IMR-90 (cell line): Measurements from ENCODE around the gene MYCBP2. TPM values are rescaled to one million over a fixed set of nuclear protein-coding genes. Genes with fewer than 3 reads are reported as not detected.

Experiments used
- ATAC-seq: fragments of 200-7000 bp; cut with Tn5 transposase; 2 replicates; pipeline ENCODE4 v1.9.1; 2020; ENCODE audit warnings: low read depth, mild to moderate bottlenecking, moderate library complexity
- BruUV-seq: library from RNA; stranded (reverse); fragments of 400-500 nt; replicated peaks from 2 replicates; lab custom pipeline; 2021; lab: Mats Ljungman, UMichigan
- CTCF ChIA-PET: fragments of 300-600 bp; formaldehyde crosslinking; extraction: SDS; loops from one replicate; lab custom pipeline; 2021; ENCODE audit warnings: antibody characterized with exemption; lab: Yijun Ruan, JAX
- POLR2A ChIA-PET: fragments of 300-600 bp; sonication (Branson Sonifier 250); formaldehyde crosslinking; loops from one replicate; lab custom pipeline; 2022; ENCODE audit warnings: antibody characterized with exemption; ENCODE audit not compliant: unreplicated experiment; lab: Charles Lee
- DNase-seq: peaks from one replicate; pipeline ENCODE4 v3.0.0; 2013
- H2AFZ ChIP-seq: replicated peaks from 2 replicates; pipeline ENCODE3; 2013; ENCODE audit warnings: low read length, mild to moderate bottlenecking; ENCODE audit not compliant: poor library complexity
- H2AK5ac ChIP-seq: 2 replicates; pipeline ENCODE4 v1.6.1; 2013; ENCODE audit warnings: low read depth, low read length, inconsistent platforms
- H2AK9ac ChIP-seq: replicated peaks from 2 replicates; pipeline ENCODE3; 2013; ENCODE audit warnings: mild to moderate bottlenecking, low read depth, low read length, moderate library complexity; ENCODE audit not compliant: poor library complexity
- H2BK120ac ChIP-seq: 2 replicates; pipeline ENCODE4 v1.6.1; 2013; ENCODE audit warnings: low read depth, low read length, inconsistent platforms
- H2BK15ac ChIP-seq: 3 replicates; pipeline ENCODE4 v1.6.1; 2013; ENCODE audit warnings: low read depth, low read length, inconsistent platforms
- H2BK20ac ChIP-seq: 2 replicates; pipeline ENCODE4 v1.6.1; 2013; ENCODE audit warnings: low read depth, mild to moderate bottlenecking, inconsistent platforms, low read length, moderate library complexity
- H2BK5ac ChIP-seq: 2 replicates; pipeline ENCODE4 v1.6.1; 2013; ENCODE audit warnings: mild to moderate bottlenecking, low read depth, low read length, inconsistent platforms; ENCODE audit not compliant: poor library complexity, severe bottlenecking
- H3K14ac ChIP-seq: replicated peaks from 2 replicates; pipeline ENCODE4 v1.6.1; 2013; ENCODE audit warnings: low read depth, low read length, inconsistent platforms
- H3K18ac ChIP-seq: 2 replicates; pipeline ENCODE4 v1.6.1; 2013; ENCODE audit warnings: low read depth, low read length, control low read depth
- H3K23ac ChIP-seq: 2 replicates; pipeline ENCODE4 v1.6.1; 2013; ENCODE audit warnings: low read depth, low read length, inconsistent platforms
- H3K27ac ChIP-seq: 2 replicates; pipeline ENCODE4 v1.5.1; 2013; ENCODE audit warnings: mild to moderate bottlenecking, control low read depth, low read length; ENCODE audit not compliant: insufficient read depth
- H3K27me3 ChIP-seq: 2 replicates; pipeline ENCODE4 v1.6.1; 2013; ENCODE audit warnings: low read length; ENCODE audit not compliant: control insufficient read depth, insufficient read depth
- H3K36me3 ChIP-seq: 2 replicates; pipeline ENCODE4 v1.6.1; 2013; ENCODE audit warnings: low read length, mixed read lengths; ENCODE audit not compliant: control insufficient read depth, insufficient read depth
- H3K4ac ChIP-seq: 2 replicates; pipeline ENCODE4 v1.6.1; 2013; ENCODE audit warnings: low read depth, low read length, inconsistent platforms
- H3K4me1 ChIP-seq: 2 replicates; pipeline ENCODE4 v1.6.1; 2013; ENCODE audit warnings: low read length, mixed read lengths; ENCODE audit not compliant: control insufficient read depth, insufficient read depth
- H3K4me2 ChIP-seq: 2 replicates; pipeline ENCODE4 v1.6.1; 2013; ENCODE audit warnings: low read depth, mild to moderate bottlenecking, control low read depth, low read length, moderate library complexity
- H3K4me3 ChIP-seq: 2 replicates; pipeline ENCODE4 v1.5.1; 2013; ENCODE audit warnings: low read depth, mild to moderate bottlenecking, control low read depth, low read length, moderate library complexity; ENCODE audit not compliant: insufficient read depth
- H3K56ac ChIP-seq: 2 replicates; pipeline ENCODE4 v1.6.1; 2013; ENCODE audit warnings: low read length, inconsistent platforms; ENCODE audit not compliant: insufficient read depth; ENCODE audit errors: extremely low read depth
- H3K79me1 ChIP-seq, 2 experiments: 2 replicates each; pipeline ENCODE4 v1.6.1; 2013; ENCODE audit warnings: low read length in 2 of 2, inconsistent platforms in 1 of 2, low read depth in 1 of 2
- H3K9ac ChIP-seq: 2 replicates; pipeline ENCODE4 v1.6.1; 2013; ENCODE audit warnings: low read depth, low read length, control low read depth
- H3K9me1 ChIP-seq: 2 replicates; pipeline ENCODE4 v1.6.1; 2013; ENCODE audit warnings: low read length, inconsistent platforms; ENCODE audit not compliant: insufficient read depth
- H3K9me3 ChIP-seq: 2 replicates; pipeline ENCODE4 v1.6.1; 2013; ENCODE audit warnings: low read length; ENCODE audit not compliant: control insufficient read depth, insufficient read depth
- H4K20me1 ChIP-seq: 2 replicates; pipeline ENCODE4 v1.6.1; 2013; ENCODE audit warnings: low read length, inconsistent platforms; ENCODE audit not compliant: insufficient read depth
- H4K5ac ChIP-seq: 2 replicates; pipeline ENCODE4 v1.6.1; 2013; ENCODE audit warnings: mild to moderate bottlenecking, low read depth, low read length, control low read depth
- H4K8ac ChIP-seq, 2 experiments: 2 replicates each; pipeline ENCODE4 v1.6.1; 2013; ENCODE audit warnings: low read depth in 2 of 2, low read length in 2 of 2, control low read depth in 1 of 2, inconsistent platforms in 1 of 2
- H4K91ac ChIP-seq: 2 replicates; pipeline ENCODE4 v1.6.1; 2013; ENCODE audit warnings: low read depth, low read length, inconsistent platforms; ENCODE audit not compliant: insufficient read depth
- WGBS, 2 experiments: methylation state at CpG; one replicate each; pipeline versions ENCODE4 v1.1.5 to v1.1.7; 2013; ENCODE audit warnings: missing lambda C conversion rate in 2 of 2; ENCODE audit not compliant: insufficient read length in 1 of 2; ENCODE audit errors: extremely low coverage in 2 of 2; 5-methylcytosine and 5-hydroxymethylcytosine counted together
- dilution Hi-C: fragments of 300-500 bp; cut with HindIII; formaldehyde crosslinking; loops from one replicate; pipeline ENCODE4 v1.14.3; 2018; ENCODE audit warnings: low sequenced_read_pairs; ENCODE audit not compliant: unreplicated experiment
- in situ Hi-C: fragments of 300-500 bp; cut with MboI; formaldehyde crosslinking; loops from 3 replicates; pipeline ENCODE4 v1.14.3; 2019; ENCODE audit warnings: low sequenced_read_pairs, inconsistent platforms, mixed read lengths
- intact Hi-C: fragments of 100-400 bp; cut with micrococcal nuclease; formaldehyde crosslinking; loops from 2 replicates; pipeline ENCODE4 v1.10.0; 2022
- polyA plus RNA-seq, 3 experiments: library from polyadenylated mRNA; depleted of rRNA; stranded (reverse); fragments of >200 nt; gene quantifications; 2 replicates each; pipeline ENCODE4 v1.2.3, GENCODE V29; 2012; ENCODE audit warnings: low replicate concordance in 1 of 3
- total RNA-seq: library from RNA; depleted of rRNA; stranded (reverse); fragments of >200 nt; gene quantifications from 2 replicates; pipeline ENCODE4 v1.2.3, GENCODE V29; 2012
- TF ChIP-seq, protein P1 (sequence below): conservative IDR thresholded peaks from 2 replicates; pipeline ENCODE4 v1.5.1; 2012; ENCODE audit warnings: mild to moderate bottlenecking, low read depth, low read length, improper control_type of control experiment

The MYCBP2 gene
- total and polyA plus RNA-seq, 2 of the 4 experiments (the other 2 are of a cell fraction) = 20.1 to 43.2 TPM

DNA sequence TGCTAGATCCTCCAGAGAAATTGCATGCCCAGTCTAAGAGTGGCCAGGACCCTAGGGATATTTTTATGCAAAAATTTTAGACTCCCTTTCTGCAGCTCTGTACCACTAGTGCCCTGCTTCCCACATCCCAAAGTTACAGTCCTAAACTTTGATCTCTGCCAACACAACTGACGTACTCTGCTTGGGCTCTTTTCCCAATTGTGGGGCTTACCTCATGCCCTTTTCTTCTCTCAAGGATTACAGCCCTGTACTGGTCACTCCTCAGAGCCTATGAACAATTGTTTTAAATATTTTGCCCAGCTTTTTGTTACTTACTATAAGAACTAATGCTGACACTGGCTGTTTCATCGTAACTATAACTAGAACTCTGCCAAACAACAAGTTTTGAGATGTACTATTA is 242.1 kb downstream of the MYCBP2 start:
- no peak overlapping the region for H4K8ac ChIP-seq
- in situ Hi-C loops (no loop called here), intact Hi-C loops (no loop called here), dilution Hi-C loops (no loop called here)
- 86% methylated on average over 1 of the region's 2 CpGs; no CpG with 5 or more reads in 1 of the 2 experiments for WGBS, 2 experiments
- no peak overlapping the region for H2BK20ac ChIP-seq
- peaks cover 2% of the 10 kb centered on the region; the same call in 1 of the 2 replicates for H3K9me1 ChIP-seq
- no peak overlapping the region for H3K9ac ChIP-seq
- H2BK5ac ChIP-seq = no peak overlapping the region
- H2AK5ac ChIP-seq = no peak overlapping the region
- no peak overlapping the region for H3K23ac ChIP-seq
- no peak overlapping the region for H4K91ac ChIP-seq
- no peak overlapping the region for H2AK9ac ChIP-seq
- H3K79me1 ChIP-seq = no peaks in the 10 kb centered on the region
- H3K4me3 ChIP-seq = no peak overlapping the region
- H3K27ac ChIP-seq = no peak overlapping the region
- H3K9me3 ChIP-seq = no peaks in the 10 kb centered on the region
- ATAC-seq (no peak), DNase-seq (no peak)
- TF ChIP-seq, protein P1, sequence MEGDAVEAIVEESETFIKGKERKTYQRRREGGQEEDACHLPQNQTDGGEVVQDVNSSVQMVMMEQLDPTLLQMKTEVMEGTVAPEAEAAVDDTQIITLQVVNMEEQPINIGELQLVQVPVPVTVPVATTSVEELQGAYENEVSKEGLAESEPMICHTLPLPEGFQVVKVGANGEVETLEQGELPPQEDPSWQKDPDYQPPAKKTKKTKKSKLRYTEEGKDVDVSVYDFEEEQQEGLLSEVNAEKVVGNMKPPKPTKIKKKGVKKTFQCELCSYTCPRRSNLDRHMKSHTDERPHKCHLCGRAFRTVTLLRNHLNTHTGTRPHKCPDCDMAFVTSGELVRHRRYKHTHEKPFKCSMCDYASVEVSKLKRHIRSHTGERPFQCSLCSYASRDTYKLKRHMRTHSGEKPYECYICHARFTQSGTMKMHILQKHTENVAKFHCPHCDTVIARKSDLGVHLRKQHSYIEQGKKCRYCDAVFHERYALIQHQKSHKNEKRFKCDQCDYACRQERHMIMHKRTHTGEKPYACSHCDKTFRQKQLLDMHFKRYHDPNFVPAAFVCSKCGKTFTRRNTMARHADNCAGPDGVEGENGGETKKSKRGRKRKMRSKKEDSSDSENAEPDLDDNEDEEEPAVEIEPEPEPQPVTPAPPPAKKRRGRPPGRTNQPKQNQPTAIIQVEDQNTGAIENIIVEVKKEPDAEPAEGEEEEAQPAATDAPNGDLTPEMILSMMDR = no peak
- H3K14ac ChIP-seq = no peak overlapping the region
- no peaks in the 10 kb centered on the region for H4K20me1 ChIP-seq
- POLR2A ChIA-PET = no interaction called here
- H3K27me3 ChIP-seq = no peaks in the 10 kb centered on the region
- H3K56ac ChIP-seq = no peak overlapping the region
- no peak overlapping the region for H3K18ac ChIP-seq
- H3K36me3 ChIP-seq = peaks cover 26% of the 10 kb centered on the region
- BruUV-seq = no TSS peak
- H3K4me1 ChIP-seq = no peaks in the 10 kb centered on the region
- CTCF ChIA-PET = interaction anchor here (1.3 kb wide), 1 partner anchor 30 kb away, joined by 4 read pairs; no protein-coding TSS in a partner anchor
- H2AFZ ChIP-seq = no peak overlapping the region
- H2BK15ac ChIP-seq = no peak overlapping the region
- no peak overlapping the region for H4K5ac ChIP-seq
- no peak overlapping the region for H3K4me2 ChIP-seq
- no peak overlapping the region for H2BK120ac ChIP-seq
- no peak overlapping the region for H3K4ac ChIP-seq
